ENCODE measurements around the gene ENPP1.
"Not testable (repeated sequence)": the region's sequence is repeated elsewhere in the genome, so short reads cannot be mapped to it uniquely, and the experiment has no call there.

- TF ChIP-seq POLR2AphosphoS5, POLR2A (IDR thresholded peaks at IDR 0.05; ENCODE audit: low read depth, low read length): not testable (repeated sequence)
Measured at GRCh38 chr6:131859658-131860057, 51.8 kb downstream of the ENPP1 start.
